ENCODE results near the gene MSI2.

Gene MSI2

DNA sequence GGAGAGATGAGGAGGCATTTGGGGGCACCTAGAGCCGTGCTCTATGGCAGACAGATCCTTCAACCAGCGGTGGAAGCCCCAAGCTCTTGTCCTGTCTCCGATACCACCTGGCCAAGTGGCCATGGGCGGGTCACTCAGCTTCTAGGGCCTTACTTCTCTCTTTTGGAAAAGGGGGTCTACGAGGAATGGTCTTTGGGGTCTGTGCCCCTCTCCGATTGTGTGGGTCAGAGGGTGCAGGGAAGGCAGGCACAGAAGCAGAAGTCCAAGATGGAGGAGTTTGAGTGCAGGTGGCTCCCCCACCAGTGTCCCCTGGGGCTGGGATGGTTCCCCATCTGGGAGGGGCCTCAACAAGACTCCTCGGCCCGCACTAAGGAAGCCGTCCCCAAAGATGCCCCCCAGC, 372.1 kb downstream of the MSI2 start:
- no peaks in the 10 kb centered on the region for H3K9me3 ChIP-seq (ENCODE audit: severe bottlenecking)
- no peak overlapping the region for H3K27ac ChIP-seq
- H3K4me3 ChIP-seq (ENCODE audit: low read depth, low read length): no peak overlapping the region
- DNase-seq: no peak
- no peak for TF ChIP-seq CTCF (IDR thresholded peaks at IDR 0.05; ENCODE audit: low read depth, low read length)
- H3K36me3 ChIP-seq: peaks cover 92% of the 10 kb centered on the region
- no peaks in the 10 kb centered on the region for H3K27me3 ChIP-seq (ENCODE audit: insufficient read depth, low read depth, severe bottlenecking)

DNA sequence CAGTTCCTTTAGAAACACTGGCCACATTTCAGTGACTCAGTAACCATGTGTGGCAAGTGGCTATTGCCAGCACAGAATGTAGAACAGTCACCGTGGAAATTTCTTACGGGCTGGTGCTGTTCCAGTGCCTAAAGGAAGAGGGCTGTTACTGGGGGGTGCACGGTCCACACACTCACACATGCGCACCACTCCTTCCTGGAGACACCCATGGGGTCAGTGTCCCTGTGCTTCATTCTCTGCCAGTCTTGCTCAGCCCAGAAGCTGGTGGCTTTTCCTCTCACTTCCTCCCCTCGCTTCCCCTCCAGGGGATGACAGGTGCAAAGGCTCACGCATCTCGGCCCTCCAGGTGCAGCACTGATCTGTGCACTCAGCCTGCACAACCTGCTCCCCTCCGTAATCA, 373.1 kb downstream of the MSI2 start:
- H3K27ac ChIP-seq: no peak overlapping the region
- H3K27me3 ChIP-seq (ENCODE audit: insufficient read depth, low read depth, severe bottlenecking): no peaks in the 10 kb centered on the region
- no peak overlapping the region for H3K4me3 ChIP-seq (ENCODE audit: low read depth, low read length)
- DNase-seq: no peak
- H3K36me3 ChIP-seq: peaks cover 98% of the 10 kb centered on the region
- peaks cover 7% of the 10 kb centered on the region for H3K9me3 ChIP-seq (ENCODE audit: severe bottlenecking)
- no peak for TF ChIP-seq CTCF (IDR thresholded peaks at IDR 0.05; ENCODE audit: low read depth, low read length)

- DNase-seq: no peak
- H3K4me3 ChIP-seq (ENCODE audit: low read depth, low read length): no peak overlapping the region
- TF ChIP-seq CTCF (IDR thresholded peaks at IDR 0.05; ENCODE audit: low read depth, low read length): no peak
- peaks cover 98% of the 10 kb centered on the region for H3K36me3 ChIP-seq
- H3K27me3 ChIP-seq (ENCODE audit: insufficient read depth, low read depth, severe bottlenecking): no peaks in the 10 kb centered on the region
- H3K9me3 ChIP-seq (ENCODE audit: severe bottlenecking): peaks cover 8% of the 10 kb centered on the region
- H3K27ac ChIP-seq: no peak overlapping the region
These were observed 373.6 kb downstream of the MSI2 start for GRCh38 chr17:57629886-57630285.

DNA sequence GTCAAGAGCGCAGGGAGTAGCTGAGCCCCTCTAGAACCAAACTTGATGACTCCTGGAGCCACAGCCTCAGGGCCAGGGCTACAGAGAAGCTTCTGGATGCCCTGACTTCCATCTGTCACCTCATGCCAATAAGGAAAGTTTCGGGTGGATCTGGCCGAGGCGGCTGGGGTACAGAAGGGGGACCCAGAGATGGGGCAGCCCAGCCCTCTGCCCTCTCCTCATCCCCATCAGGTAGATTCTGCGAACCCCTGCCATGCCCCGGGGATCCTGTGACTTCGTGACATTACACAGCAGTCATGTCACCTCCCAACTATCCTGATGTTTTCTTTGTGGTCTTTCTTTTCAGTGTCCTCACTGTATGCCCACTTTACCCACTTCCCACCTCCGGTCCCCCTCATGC, 374.4 kb downstream of the MSI2 start:
- no peak for TF ChIP-seq CTCF (IDR thresholded peaks at IDR 0.05; ENCODE audit: low read depth, low read length)
- DNase-seq: no peak
- H3K27ac ChIP-seq: no peak overlapping the region
- H3K36me3 ChIP-seq: peaks cover 97% of the 10 kb centered on the region
- H3K4me3 ChIP-seq (ENCODE audit: low read depth, low read length): no peak overlapping the region
- peaks cover 8% of the 10 kb centered on the region for H3K9me3 ChIP-seq (ENCODE audit: severe bottlenecking)
- H3K27me3 ChIP-seq (ENCODE audit: insufficient read depth, low read depth, severe bottlenecking): no peaks in the 10 kb centered on the region

GRCh38 chr17:57631871-57632270, 375.5 kb downstream of the MSI2 start:
- H3K27me3 ChIP-seq (ENCODE audit: insufficient read depth, low read depth, severe bottlenecking): no peaks in the 10 kb centered on the region
- DNase-seq: no peak
- H3K27ac ChIP-seq: no peak overlapping the region
- TF ChIP-seq CTCF (IDR thresholded peaks at IDR 0.05; ENCODE audit: low read depth, low read length): no peak
- peaks cover 86% of the 10 kb centered on the region for H3K36me3 ChIP-seq
- peaks cover 8% of the 10 kb centered on the region for H3K9me3 ChIP-seq (ENCODE audit: severe bottlenecking)
- H3K4me3 ChIP-seq (ENCODE audit: low read depth, low read length): no peak overlapping the region

GRCh38 chr17:57632294-57632693, 376.0 kb downstream of the MSI2 start:
- no peak overlapping the region for H3K27ac ChIP-seq
- no peak for TF ChIP-seq CTCF (IDR thresholded peaks at IDR 0.05; ENCODE audit: low read depth, low read length)
- H3K36me3 ChIP-seq: peaks cover 82% of the 10 kb centered on the region
- H3K9me3 ChIP-seq (ENCODE audit: severe bottlenecking): peaks cover 8% of the 10 kb centered on the region
- H3K27me3 ChIP-seq (ENCODE audit: insufficient read depth, low read depth, severe bottlenecking): no peaks in the 10 kb centered on the region
- H3K4me3 ChIP-seq (ENCODE audit: low read depth, low read length): no peak overlapping the region
- DNase-seq: no peak
